Measurements from ENCODE around the gene PLEKHA7. TPM values are rescaled to one million over a fixed set of nuclear protein-coding genes. Genes with fewer than 3 reads are reported as not detected.
"Not testable (repeated sequence)": the region's sequence is repeated elsewhere in the genome, so short reads cannot be mapped to it uniquely, and the experiment has no call there.

The PLEKHA7 gene
- total RNA-seq: 1 to 10 TPM in 3 of 4 donors, under 1 TPM in 1; 0.72 to 3.6 (median 2.2) TPM

- no peaks in the 10 kb centered on the region for H3K36me3 ChIP-seq
- DNase-seq (no peak), ATAC-seq (no peak)
- intact Hi-C loops (cut with DNase I; ENCODE audit: low total_unique reads) (no loop called here), in situ Hi-C loops (cut with MboI; ENCODE audit: low sequenced_read_pairs in 4 of 4) (no loop called here)
- H3K27ac ChIP-seq: no peak within 1 kb of the TSS
- no peaks in the 10 kb centered on the region for H3K9me3 ChIP-seq
- peaks cover 0 to 8% (median 0%) of the 10 kb centered on the region in 3 donors for H3K27me3 ChIP-seq
- TF ChIP-seq POLR2A (IDR thresholded peaks at IDR 0.05): no peak
- TF ChIP-seq, protein P1, sequence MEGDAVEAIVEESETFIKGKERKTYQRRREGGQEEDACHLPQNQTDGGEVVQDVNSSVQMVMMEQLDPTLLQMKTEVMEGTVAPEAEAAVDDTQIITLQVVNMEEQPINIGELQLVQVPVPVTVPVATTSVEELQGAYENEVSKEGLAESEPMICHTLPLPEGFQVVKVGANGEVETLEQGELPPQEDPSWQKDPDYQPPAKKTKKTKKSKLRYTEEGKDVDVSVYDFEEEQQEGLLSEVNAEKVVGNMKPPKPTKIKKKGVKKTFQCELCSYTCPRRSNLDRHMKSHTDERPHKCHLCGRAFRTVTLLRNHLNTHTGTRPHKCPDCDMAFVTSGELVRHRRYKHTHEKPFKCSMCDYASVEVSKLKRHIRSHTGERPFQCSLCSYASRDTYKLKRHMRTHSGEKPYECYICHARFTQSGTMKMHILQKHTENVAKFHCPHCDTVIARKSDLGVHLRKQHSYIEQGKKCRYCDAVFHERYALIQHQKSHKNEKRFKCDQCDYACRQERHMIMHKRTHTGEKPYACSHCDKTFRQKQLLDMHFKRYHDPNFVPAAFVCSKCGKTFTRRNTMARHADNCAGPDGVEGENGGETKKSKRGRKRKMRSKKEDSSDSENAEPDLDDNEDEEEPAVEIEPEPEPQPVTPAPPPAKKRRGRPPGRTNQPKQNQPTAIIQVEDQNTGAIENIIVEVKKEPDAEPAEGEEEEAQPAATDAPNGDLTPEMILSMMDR (IDR thresholded peaks at IDR 0.05 in 4 of 5, conservative IDR thresholded peaks at IDR 0.05 in 1 of 5): no peak
- H3K4me1 ChIP-seq: peaks cover 0 to 4% of the 10 kb centered on the region in 2 donors
- peak within 1 kb of the TSS; percentile 61 to 74 (median 68) for H3K4me3 ChIP-seq
Measured at GRCh38 chr11:17014321-17014832, at the start of gene PLEKHA7. TSS of gene PLEKHA7 (minus strand) at chr11:17014414. CDS start at chr11:17014401, 13 bp downstream.

DNA sequence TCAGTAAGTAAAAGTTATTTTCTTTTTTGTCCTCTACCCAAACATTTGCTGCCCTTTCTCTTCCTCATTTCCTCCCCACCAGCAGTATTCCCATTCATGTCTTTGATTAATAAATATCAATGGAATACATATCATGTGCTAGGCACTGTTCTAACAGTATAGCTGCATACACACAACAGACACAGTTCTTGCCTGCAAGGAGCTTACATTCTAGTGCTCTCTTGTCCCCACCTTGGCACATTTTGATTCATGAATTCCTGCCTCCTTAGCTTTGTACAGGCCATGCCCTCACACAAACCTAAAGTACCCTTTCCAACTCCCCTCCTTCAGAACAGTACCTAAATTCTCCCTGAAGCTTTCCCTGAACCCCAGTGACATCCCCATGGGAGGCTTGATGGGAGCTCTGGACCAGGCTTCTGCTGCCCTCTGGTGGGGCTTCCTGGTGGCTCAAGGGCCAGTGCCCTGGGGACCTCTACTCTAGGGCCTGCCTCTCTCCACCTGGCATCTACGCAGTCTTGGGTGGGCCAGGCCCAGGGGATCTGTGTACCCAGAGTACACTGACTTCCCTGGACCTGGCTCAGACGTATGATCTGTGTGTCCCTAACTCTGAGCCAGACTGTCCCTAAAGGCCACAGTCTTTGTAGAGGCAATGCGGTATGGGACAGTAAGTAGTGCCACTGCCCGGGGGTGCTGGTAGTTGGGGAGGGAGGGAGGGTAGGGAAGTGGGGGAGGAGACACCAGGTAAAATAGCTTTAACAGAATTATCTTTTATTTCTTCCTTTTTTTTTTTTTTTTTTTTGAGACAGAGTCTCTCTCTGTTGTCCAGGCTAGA, 49.2 kb upstream of the PLEKHA7 start:
- H3K4me3 ChIP-seq: no peak overlapping the region
- intact Hi-C loops (cut with DNase I; ENCODE audit: low total_unique reads) (loop anchor here (1.0 to 2.0 kb wide), 3 partner anchors 117 to 277 kb away; no protein-coding TSS in a partner anchor), in situ Hi-C loops (cut with MboI; ENCODE audit: low sequenced_read_pairs in 4 of 4) (loop anchor here (5.0 to 25.0 kb wide), 4 partner anchors 116 to 269 kb away; no protein-coding TSS in a partner anchor)
- no peaks in the 10 kb centered on the region for H3K4me1 ChIP-seq
- DNase-seq: peak in 1 of 2 donors; percentile 31
- TF ChIP-seq, protein P1 (IDR thresholded peaks at IDR 0.05 in 4 of 5, conservative IDR thresholded peaks at IDR 0.05 in 1 of 5): peak; percentile 48 to 85 (median 77)
- no peak for TF ChIP-seq POLR2A (IDR thresholded peaks at IDR 0.05)
- H3K27ac ChIP-seq: no peak overlapping the region
- no peaks in the 10 kb centered on the region for H3K9me3 ChIP-seq
- H3K27me3 ChIP-seq: no peaks in the 10 kb centered on the region
- no peaks in the 10 kb centered on the region for H3K36me3 ChIP-seq
- ATAC-seq: peak; percentile 68 to 80

DNA sequence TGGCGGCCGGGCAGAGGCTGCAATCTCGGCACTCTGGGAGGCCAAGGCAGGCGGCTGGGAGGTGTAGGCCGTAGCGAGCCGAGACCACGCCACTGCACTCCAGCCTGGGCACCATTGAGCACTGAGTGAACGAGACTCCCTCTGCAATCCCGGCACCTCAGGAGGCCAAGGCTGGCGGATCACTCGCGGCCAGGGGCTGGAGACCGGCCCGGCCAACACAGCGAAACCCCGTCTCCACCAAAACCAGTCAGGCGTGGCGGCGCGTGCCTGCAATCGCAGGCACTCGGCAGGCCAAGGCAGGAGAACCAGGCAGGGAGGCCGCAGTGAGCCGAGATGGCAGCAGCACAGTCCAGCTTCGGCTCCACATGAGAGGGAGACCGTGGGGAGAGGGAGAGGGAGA, 36.9 kb upstream of the PLEKHA7 start:
- H3K4me3 ChIP-seq; H3K9me3 ChIP-seq; H3K4me1 ChIP-seq; ATAC-seq; H3K36me3 ChIP-seq; DNase-seq; H3K27me3 ChIP-seq; intact Hi-C loops (cut with DNase I; ENCODE audit: low total_unique reads); H3K27ac ChIP-seq: not testable (repeated sequence)
- in situ Hi-C loops (cut with MboI; ENCODE audit: low sequenced_read_pairs in 4 of 4): loop anchor here in 3 of 4 donors (25.0 kb wide), 1 partner anchor 239 kb away; no protein-coding TSS in a partner anchor

DNA sequence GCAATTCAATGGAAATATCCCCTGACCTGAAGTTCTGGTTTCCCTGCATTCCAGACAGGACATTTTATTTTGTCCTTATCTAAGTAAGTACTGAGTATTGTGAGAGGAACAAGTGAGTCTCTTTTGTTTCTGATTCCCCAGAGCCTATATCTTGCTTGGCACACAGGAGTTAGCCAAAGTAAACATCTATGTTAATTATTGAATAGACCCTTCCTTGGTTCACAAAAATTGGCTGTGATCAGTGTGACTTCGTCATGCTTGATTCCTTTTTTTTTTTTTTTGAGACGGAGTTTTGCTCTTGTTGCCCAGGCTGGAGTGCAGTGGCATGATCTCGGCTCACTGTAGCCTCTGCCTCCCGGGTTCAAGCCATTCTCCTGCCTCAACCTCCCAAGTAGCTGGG, 34.3 kb upstream of the PLEKHA7 start:
- H3K36me3 ChIP-seq; H3K27me3 ChIP-seq; H3K27ac ChIP-seq; H3K9me3 ChIP-seq; H3K4me3 ChIP-seq; ATAC-seq; H3K4me1 ChIP-seq; in situ Hi-C loops (cut with MboI; ENCODE audit: low sequenced_read_pairs in 4 of 4); DNase-seq; intact Hi-C loops (cut with DNase I; ENCODE audit: low total_unique reads): not testable (repeated sequence)

DNA sequence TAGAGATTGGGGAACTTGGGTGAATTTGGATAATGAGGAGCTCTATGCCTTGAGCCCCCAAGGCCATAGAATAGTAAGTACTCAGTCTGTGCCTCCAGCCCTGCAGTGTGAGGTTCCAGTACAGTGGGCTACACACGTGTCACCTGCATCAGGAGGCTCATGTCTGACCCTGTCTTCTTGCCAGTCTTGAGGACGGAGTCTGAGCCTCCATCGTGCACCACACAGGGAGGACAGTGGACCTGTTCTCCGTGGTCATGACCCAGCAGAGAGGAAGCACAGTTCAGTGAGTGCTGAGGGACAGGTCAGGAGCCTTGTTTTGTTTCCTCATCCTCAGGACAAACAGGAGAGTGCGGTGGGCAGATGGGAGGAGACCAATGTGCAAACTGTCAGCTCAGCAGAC, 32.5 kb upstream of the PLEKHA7 start:
- DNase-seq (no peak), ATAC-seq (no peak)
- Histone ChIP-seq H3K4me1 (no peaks in the 10 kb centered on the region), H3K36me3 (no peaks in the 10 kb centered on the region), H3K9me3 (no peaks in the 10 kb centered on the region), H3K27ac (no peak overlapping the region), H3K4me3 (no peak overlapping the region), H3K27me3 (no peaks in the 10 kb centered on the region)
- no peak for TF ChIP-seq POLR2A (IDR thresholded peaks at IDR 0.05)
- TF ChIP-seq, protein P1 (IDR thresholded peaks at IDR 0.05 in 4 of 5, conservative IDR thresholded peaks at IDR 0.05 in 1 of 5): no peak
- in situ Hi-C loops (cut with MboI; ENCODE audit: low sequenced_read_pairs in 4 of 4): no loop called here
- intact Hi-C loops (cut with DNase I; ENCODE audit: low total_unique reads): no loop called here
